ENCODE results near the gene TNFRSF12A. TPM values are rescaled to one million over a fixed set of nuclear protein-coding genes. Genes with fewer than 3 reads are reported as not detected.

The TNFRSF12A gene
- polyA plus RNA-seq, 1 experiment = 282 TPM

- ChIA-PET CTCF (interaction anchor here (0.7 to 1.8 kb wide), 3 partner anchors 13 to 26 kb away, joined by 3 to 6 read pairs (median 3); no protein-coding TSS in a partner anchor), POLR2A (no interaction called here)
- TF ChIP-seq CTCF (IDR thresholded peaks at IDR 0.05; ENCODE audit: insufficient read depth, low read depth, low read length) = no peak
- DNase-seq (ENCODE audit: low read depth) = no peak
- H3K4me3 ChIP-seq (ENCODE audit: low read depth, low read length) = no peak overlapping the region
- peaks cover 5% of the 10 kb centered on the region for H3K27me3 ChIP-seq (ENCODE audit: control insufficient read depth, insufficient read depth, low read length)
- H3K36me3 ChIP-seq (ENCODE audit: control insufficient read depth, insufficient read depth, low read length) = no peaks in the 10 kb centered on the region
These were observed 5.2 kb upstream of the TNFRSF12A start for GRCh38 chr16:3014971-3015370.

- no peak overlapping the region for H3K4me3 ChIP-seq (ENCODE audit: low read depth, low read length)
- ChIA-PET CTCF (interaction anchor here (1.4 kb wide), 1 partner anchor 12 kb away, joined by 3 read pairs; no protein-coding TSS in a partner anchor), POLR2A (no interaction called here)
- no peaks in the 10 kb centered on the region for H3K36me3 ChIP-seq (ENCODE audit: control insufficient read depth, insufficient read depth, low read length)
- TF ChIP-seq CTCF (IDR thresholded peaks at IDR 0.05; ENCODE audit: insufficient read depth, low read depth, low read length) = no peak
- DNase-seq (ENCODE audit: low read depth) = no peak
- H3K27me3 ChIP-seq (ENCODE audit: control insufficient read depth, insufficient read depth, low read length) = peaks cover 5% of the 10 kb centered on the region
These were observed 4.2 kb upstream of the TNFRSF12A start for GRCh38 chr16:3015865-3016521.

DNA sequence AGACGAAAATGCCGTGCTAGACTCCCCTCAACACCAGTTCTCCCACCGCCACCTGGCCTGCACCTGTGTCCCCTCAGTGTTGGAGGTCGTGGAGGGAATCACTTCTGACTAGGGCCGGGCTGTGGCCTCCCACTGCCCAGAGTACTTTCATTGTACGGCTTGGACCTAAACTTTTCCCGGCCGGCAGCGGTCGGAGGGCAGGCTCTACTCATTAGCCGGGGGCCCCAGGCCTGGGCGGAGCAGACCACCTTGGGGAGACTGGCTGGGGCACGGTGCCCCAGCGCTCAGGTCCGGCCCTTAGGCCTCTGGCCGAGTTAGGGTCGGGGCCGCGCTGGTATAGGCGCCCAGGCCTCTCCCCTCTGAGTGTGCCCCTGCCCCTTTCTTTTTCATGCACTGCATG lies 2.8 kb upstream of the TNFRSF12A start:
- DNase-seq (ENCODE audit: low read depth) = no peak
- Histone ChIP-seq H3K36me3 (ENCODE audit: control insufficient read depth, insufficient read depth, low read length) (peaks cover 8% of the 10 kb centered on the region), H3K4me3 (ENCODE audit: low read depth, low read length) (no peak overlapping the region), H3K27me3 (ENCODE audit: control insufficient read depth, insufficient read depth, low read length) (peaks cover 1% of the 10 kb centered on the region; the same call in 1 of the 2 replicates)
- TF ChIP-seq CTCF (IDR thresholded peaks at IDR 0.05; ENCODE audit: insufficient read depth, low read depth, low read length) = no peak
- ChIA-PET POLR2A (no interaction called here), CTCF (no interaction called here)

DNA sequence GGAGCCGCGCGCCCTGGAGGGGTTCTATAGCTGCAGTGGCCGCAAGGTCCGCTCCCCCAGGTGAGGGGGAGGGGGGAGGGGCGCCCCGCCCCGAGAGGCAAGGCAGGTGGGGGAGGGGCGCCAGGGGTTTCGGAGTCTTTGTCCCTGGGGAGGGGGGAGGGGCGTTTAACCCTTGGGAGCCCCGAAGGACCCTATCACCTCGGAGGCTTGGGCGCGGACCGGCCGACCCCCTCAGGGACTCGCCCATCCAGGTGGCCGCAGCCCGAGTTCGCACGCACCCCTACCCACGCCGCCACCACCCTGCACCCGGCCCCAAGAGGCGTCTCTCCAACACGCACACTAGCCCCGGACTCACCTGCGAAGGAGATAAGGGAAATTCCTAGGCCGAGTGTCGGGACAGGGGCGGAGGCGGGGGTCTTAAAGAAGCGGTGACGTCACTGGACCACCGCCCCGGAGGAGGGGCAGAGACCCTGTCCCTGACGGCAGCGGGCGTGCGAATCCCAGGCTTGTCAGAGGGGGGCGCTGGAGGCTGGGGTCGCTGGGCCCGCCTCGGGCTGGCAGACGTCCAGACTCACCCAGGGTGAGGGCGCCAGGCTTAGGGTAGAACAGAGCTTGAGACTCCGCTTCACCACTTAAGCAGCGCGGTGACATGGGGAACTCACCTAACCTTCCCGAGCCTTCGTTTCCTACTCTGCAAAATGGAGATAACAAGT lies 2.2 kb upstream of the TNFRSF12A start, which contains the start of gene CLDN6:
Gene CLDN6, minus strand, starts transcription at position 390 of the 713 bp plus-strand sequence. CDS start 2,162 bp downstream, outside the sequence.
- POLR2A ChIA-PET = no interaction called here
- CTCF ChIA-PET = interaction anchor here (1.2 to 6.3 kb wide), 3 partner anchors 8 to 18 kb away, joined by 4 to 78 read pairs (median 4); no protein-coding TSS in a partner anchor
- H3K4me3 ChIP-seq (ENCODE audit: low read depth, low read length) = no peak within 1 kb of the TSS
- no peak for DNase-seq (ENCODE audit: low read depth)
- no peaks in the 10 kb centered on the region; the same call in 1 of the 2 replicates for H3K27me3 ChIP-seq (ENCODE audit: control insufficient read depth, insufficient read depth, low read length)
- TF ChIP-seq CTCF (IDR thresholded peaks at IDR 0.05; ENCODE audit: insufficient read depth, low read depth, low read length) = 0 out of 2 replicates have a peak, but pooled peaks have one; percentile 8
- peaks cover 11% of the 10 kb centered on the region for H3K36me3 ChIP-seq (ENCODE audit: control insufficient read depth, insufficient read depth, low read length)
